Stimulated activated naive B cell treated with anti-CD40 and anti-IgM and Interleukin-4, amounts not matched to agents 10 μg/mL and 1 μg/mL and 100 μg/mL, for 72 hours (primary cell): ENCODE data around the gene ZNF3.
"Not testable (repeated sequence)": the region's sequence is repeated elsewhere in the genome, so short reads cannot be mapped to it uniquely, and the experiment has no call there.

ENCODE experiments used
- ATAC-seq, 2 donors: fragments of 150-1000 bp; cut with Tn5 transposase; replicated peaks; 2 replicates each; pipeline ENCODE4 v1.10.0; 2021; ENCODE audit warnings: moderate library complexity in 1 of 2
- DNase-seq: peaks from one replicate; pipeline ENCODE4 v3.0.0; 2021
- H3K27ac Mint-ChIP-seq: one replicate; pipeline ENCODE4 v1.8.0; 2022; ENCODE audit warnings: mild to moderate bottlenecking, mixed read lengths
- H3K27me3 Mint-ChIP-seq, 2 donors: one replicate each; pipeline ENCODE4 v1.8.0; 2022; ENCODE audit warnings: mixed read lengths in 2 of 2
- H3K36me3 Mint-ChIP-seq, 2 donors: one replicate each; pipeline ENCODE4 v1.8.0; 2022; ENCODE audit warnings: mixed read lengths in 2 of 2, mild to moderate bottlenecking in 1 of 2
- H3K4me1 Mint-ChIP-seq, 2 donors: one replicate each; pipeline ENCODE4 v1.8.0; 2022; ENCODE audit warnings: mixed read lengths in 2 of 2, mild to moderate bottlenecking in 1 of 2
- H3K4me3 Mint-ChIP-seq, 2 donors: one replicate each; pipeline ENCODE4 v1.8.0; 2022; ENCODE audit warnings: mild to moderate bottlenecking in 2 of 2, mixed read lengths in 2 of 2, moderate library complexity in 1 of 2
- H3K9me3 Mint-ChIP-seq, 2 donors: one replicate each; pipeline ENCODE4 v1.8.0; 2022; ENCODE audit warnings: mixed read lengths in 2 of 2, mild to moderate bottlenecking in 1 of 2

Gene ZNF3

DNA sequence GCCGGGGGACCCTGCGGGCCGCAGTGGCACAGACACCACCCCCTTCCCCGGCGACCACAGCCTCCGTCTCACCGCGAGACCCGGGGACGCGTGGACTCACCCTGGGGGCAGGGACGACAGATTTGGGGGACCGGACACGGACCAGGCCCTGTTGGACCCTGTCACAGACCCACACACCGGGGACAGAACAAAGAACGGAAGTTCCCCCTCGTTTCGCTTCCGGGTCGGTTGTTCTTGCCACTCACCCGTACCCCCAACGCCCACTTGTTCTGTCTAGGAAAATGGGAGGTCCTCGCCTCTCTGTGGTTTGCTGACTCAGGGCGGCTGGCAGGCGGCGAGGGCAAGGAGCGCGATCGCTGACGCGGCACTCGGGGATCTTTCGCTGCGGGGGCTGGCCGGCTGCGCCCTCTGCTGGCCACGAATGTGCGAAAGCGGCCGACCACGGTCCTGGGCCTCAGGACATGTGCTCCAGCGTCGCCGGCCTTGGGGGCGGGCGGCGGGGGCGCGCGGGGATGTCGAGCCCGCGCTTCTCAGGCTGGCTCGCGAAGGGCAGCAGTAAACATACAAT, at the start of gene ZNF3:
Gene ZNF3 (minus strand): TSS at position 189 of the 568 bp plus-strand sequence. CDS start 4,366 bp downstream, outside the sequence.
- Mint-ChIP-seq H3K4me3 (peak within 1 kb of the TSS; percentile 83 to 84), H3K27me3 (no peaks in the 10 kb centered on the region), H3K9me3 (no peaks in the 10 kb centered on the region), H3K4me1 (peaks cover 21 to 24% of the 10 kb centered on the region in 2 donors), H3K36me3 (peaks cover 12 to 26% of the 10 kb centered on the region in 2 donors), H3K27ac (peak within 1 kb of the TSS; percentile 98)
- ATAC-seq (peak; percentile 84 to 85), DNase-seq (peak; percentile 99)

DNA sequence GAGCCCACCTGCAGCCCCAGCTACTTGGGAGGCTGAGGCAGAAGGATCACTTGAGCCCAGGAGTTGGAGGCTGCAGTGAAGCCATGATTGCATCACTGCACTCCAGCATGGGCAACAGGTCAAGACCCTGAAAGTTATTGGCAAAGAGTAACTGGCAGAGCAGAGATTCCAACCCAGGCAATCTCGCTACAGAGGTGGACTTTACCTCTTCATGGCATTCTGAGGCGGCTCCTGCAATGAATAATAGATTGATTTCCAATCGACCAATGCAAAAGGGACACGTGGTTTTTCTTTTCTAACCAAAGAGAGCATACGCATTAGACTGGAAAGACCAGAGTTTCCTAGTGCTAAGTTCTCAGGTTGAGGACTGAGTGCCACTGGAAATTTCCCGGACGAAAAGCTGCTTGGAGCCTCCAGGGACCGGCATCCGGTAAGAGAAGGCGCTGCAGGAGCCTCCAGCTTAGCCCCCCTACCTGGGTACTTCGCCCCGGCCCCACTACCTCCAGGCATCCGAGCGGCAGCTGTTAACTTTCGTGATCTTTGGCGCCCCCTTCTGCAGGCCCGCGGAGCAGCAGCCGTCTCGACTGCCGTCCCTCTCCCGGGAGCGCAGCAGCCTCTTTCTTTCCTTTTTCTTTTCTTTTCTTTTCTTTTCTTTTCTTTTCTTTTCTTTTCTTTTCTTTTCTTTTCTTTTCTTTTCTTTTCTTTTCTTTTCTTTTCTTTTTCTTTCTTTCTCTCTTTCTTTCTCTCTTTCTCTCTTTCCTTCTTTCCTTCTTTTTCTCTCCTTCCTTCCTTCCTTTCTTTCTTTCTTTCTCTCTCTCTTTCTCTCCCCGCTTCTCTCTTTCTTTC, 49.3 kb upstream of the ZNF3 start:
- no peak for ATAC-seq
- peak overlapping the region; percentile 46 to 54 for H3K4me3 Mint-ChIP-seq

GRCh38 chr7:100130220-100130607, 48.7 kb upstream of the ZNF3 start:
- ATAC-seq, H3K27ac Mint-ChIP-seq, H3K27me3 Mint-ChIP-seq, H3K4me3 Mint-ChIP-seq, H3K36me3 Mint-ChIP-seq, DNase-seq, H3K9me3 Mint-ChIP-seq: not testable (repeated sequence)
- peaks cover 17 to 42% of the 10 kb centered on the region in 2 donors for H3K4me1 Mint-ChIP-seq

More for the DNA sequence above, 49.3 kb upstream of the ZNF3 start:
- no peaks in the 10 kb centered on the region for H3K27me3 Mint-ChIP-seq
- no peak overlapping the region for H3K27ac Mint-ChIP-seq
- H3K36me3 Mint-ChIP-seq = peaks cover 0 to 1% of the 10 kb centered on the region in 2 donors
- H3K4me1 Mint-ChIP-seq = peaks cover 13 to 37% of the 10 kb centered on the region in 2 donors
- DNase-seq = peak; percentile 65
- H3K9me3 Mint-ChIP-seq = no peaks in the 10 kb centered on the region

- Mint-ChIP-seq H3K9me3 (no peaks in the 10 kb centered on the region), H3K27me3 (no peaks in the 10 kb centered on the region), H3K4me3 (no peak overlapping the region), H3K27ac (no peak overlapping the region), H3K4me1 (peaks cover 26 to 54% of the 10 kb centered on the region in 2 donors), H3K36me3 (peaks cover 4 to 5% of the 10 kb centered on the region in 2 donors)
- ATAC-seq = no peak
- no peak for DNase-seq
Measured at GRCh38 chr7:100128637-100128963, 47.1 kb upstream of the ZNF3 start.

DNA sequence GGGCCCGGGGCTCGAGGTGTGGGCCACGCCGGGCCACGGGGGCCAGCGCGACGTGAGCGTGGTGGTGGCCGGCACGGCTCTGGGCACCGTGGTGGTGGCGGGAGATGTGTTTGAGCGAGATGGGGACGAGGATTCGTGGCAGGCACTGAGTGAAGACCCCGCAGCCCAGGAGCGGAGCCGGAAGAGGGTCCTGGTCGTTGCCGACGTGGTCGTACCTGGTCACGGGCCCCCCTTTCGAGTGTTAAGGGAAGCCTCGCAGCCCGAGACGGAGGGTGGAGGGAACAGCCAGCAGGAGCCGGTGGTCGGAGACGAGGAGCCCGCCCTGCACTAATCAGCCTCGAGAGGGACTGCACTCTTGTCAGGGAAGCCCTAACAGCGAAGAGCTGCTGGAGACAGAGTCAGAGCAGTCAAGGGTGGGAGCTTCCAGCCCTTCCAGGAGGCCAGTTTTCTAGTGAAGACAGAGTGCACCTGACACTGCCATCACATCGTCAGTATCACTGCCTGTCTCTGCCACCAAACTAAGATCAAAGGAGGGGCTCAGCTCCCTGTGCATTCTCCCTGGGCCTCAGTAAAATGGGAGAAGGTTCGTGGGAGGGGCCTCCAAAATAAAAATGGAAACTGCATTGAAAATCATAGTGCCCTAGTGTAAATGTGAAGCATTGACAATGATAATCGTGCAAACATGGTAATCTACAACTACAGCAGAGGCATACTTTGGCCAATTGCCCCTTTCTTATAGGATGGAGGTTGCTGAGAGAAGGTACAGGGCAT, 46.5 kb upstream of the ZNF3 start:
- Mint-ChIP-seq H3K4me3 (peak overlapping the region; percentile 95 to 99), H3K27ac (peak overlapping the region; percentile 86), H3K9me3 (no peaks in the 10 kb centered on the region), H3K27me3 (no peaks in the 10 kb centered on the region), H3K36me3 (peaks cover 4 to 5% of the 10 kb centered on the region in 2 donors), H3K4me1 (peaks cover 26 to 53% of the 10 kb centered on the region in 2 donors)
- DNase-seq (no peak), ATAC-seq (peak; percentile 18 to 20)

- Mint-ChIP-seq H3K4me1 (peaks cover 25 to 52% of the 10 kb centered on the region in 2 donors), H3K27ac (peak within 1 kb of the TSS; percentile 100), H3K36me3 (peaks cover 6 to 9% of the 10 kb centered on the region in 2 donors), H3K27me3 (no peaks in the 10 kb centered on the region), H3K4me3 (peak within 1 kb of the TSS; percentile 95 to 99), H3K9me3 (no peaks in the 10 kb centered on the region)
- DNase-seq = peak; percentile 87
- peak; percentile 81 to 83 for ATAC-seq
Measured at GRCh38 chr7:100126931-100127865, 45.7 kb upstream of the ZNF3 start, which contains the start of gene MBLAC1. MBLAC1 (plus strand) TSS chr7:100126967; CDS start chr7:100127396, 429 bp downstream.

DNA sequence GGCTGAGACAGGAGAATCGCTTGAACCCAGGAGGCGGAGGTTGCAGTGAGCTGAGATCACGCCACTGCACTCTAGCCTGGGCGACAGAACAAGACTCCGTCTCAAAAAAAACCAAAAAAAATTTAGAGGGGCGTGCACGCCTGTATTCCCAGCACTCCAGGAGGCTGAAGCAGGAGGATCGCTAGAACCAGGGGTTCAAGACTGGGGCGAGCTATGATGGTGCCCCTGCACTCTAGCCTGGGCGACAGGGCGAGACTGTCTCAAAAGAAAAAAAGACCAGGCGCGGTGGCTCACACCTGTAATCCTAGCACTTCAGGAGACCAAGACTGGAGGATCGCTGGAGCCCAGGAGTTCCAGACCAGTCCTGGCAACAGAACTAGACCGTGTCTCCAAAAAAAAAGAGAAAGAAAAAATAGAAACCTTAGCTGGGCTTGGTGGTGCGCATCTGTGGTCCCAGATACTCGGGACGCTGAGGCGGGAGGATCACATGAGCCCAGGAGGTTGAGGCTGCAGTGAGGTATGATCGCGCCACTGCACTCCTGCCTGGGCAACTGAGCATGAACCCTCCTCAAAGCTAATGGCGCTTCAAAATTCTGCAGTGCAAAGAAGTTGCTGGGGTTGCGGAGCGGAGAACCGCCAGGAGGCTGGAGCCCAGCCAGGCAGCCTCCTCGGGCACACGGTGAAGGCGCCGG, 44.9 kb upstream of the ZNF3 start:
- Mint-ChIP-seq H3K36me3 (peaks cover 6 to 9% of the 10 kb centered on the region in 2 donors), H3K4me1 (peaks cover 25 to 47% of the 10 kb centered on the region in 2 donors), H3K4me3 (peak overlapping the region; percentile 95 to 99), H3K27ac (peak overlapping the region; percentile 100), H3K9me3 (no peaks in the 10 kb centered on the region), H3K27me3 (no peaks in the 10 kb centered on the region)
- no peak for DNase-seq
- peak in 1 of 2 donors; percentile 1 for ATAC-seq

DNA sequence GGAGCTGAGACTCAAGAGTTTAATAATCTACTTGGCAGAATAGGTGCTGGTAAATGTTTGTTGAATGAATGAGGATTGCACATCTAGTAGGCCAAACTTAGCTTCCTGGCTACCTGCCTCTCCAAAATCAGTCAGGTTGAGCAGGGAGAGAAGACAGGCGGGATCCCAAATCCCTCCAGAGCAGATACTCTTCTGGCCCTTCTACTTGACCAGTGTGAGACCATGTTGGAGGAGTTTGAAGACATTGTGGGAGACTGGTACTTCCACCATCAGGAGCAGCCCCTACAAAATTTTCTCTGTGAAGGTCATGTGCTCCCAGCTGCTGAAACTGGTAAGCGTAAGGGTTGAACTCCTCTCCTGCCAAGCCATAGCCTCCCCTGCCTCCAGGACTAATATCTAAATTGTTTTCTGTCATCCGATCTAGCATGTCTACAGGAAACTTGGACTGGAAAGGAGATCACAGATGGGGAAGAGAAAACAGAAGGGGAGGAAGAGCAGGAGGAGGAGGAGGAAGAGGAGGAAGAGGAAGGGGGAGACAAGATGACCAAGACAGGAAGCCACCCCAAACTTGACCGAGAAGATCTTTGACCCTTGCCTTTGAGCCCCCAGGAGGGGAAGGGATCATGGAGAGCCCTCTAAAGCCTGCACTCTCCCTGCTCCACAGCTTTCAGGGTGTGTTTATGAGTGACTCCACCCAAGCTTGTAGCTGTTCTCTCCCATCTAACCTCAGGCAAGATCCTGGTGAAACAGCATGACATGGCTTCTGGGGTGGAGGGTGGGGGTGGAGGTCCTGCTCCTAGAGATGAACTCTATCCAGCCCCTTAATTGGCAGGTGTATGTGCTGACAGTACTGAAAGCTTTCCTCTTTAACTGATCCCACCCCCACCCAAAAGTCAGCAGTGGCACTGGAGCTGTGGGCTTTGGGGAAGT, 43.0 kb upstream of the ZNF3 start:
- Mint-ChIP-seq H3K27ac (peak overlapping the region; percentile 56), H3K4me3 (peak overlapping the region; percentile 8 to 28), H3K27me3 (no peaks in the 10 kb centered on the region), H3K9me3 (no peaks in the 10 kb centered on the region), H3K36me3 (peaks cover 6 to 9% of the 10 kb centered on the region in 2 donors), H3K4me1 (peaks cover 28 to 53% of the 10 kb centered on the region in 2 donors)
- DNase-seq = no peak
- no peak for ATAC-seq

- H3K4me1 Mint-ChIP-seq = peaks cover 25 to 57% of the 10 kb centered on the region in 2 donors
- H3K27me3 Mint-ChIP-seq = no peaks in the 10 kb centered on the region
- peaks cover 7 to 14% of the 10 kb centered on the region in 2 donors for H3K36me3 Mint-ChIP-seq
- H3K4me3 Mint-ChIP-seq = no peak overlapping the region
- no peaks in the 10 kb centered on the region for H3K9me3 Mint-ChIP-seq
- H3K27ac Mint-ChIP-seq = no peak overlapping the region
- ATAC-seq = no peak
- DNase-seq = no peak
Measured at GRCh38 chr7:100122568-100122967, 41.0 kb upstream of the ZNF3 start.

DNA sequence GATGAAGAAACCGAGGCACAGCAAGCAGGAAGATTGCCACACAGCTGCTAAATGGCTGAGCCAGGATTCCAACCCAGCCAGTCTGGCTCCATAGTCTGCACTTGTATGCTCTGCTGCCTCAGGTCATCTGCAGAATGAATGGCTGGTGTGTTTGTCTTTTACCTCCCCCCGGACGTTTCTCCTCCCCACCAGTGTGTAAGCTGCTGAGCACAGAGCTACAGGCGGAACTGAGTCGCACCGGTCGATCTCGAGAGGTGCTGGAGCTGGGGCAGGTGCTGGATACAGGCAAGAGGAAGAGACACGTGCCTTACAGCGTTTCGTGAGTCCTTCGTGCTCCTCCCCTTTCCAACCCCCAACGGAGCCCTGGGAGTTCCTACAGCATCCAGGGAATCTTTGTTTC, 40.5 kb upstream of the ZNF3 start:
- Mint-ChIP-seq H3K4me1 (peaks cover 25 to 57% of the 10 kb centered on the region in 2 donors), H3K36me3 (peaks cover 7 to 14% of the 10 kb centered on the region in 2 donors), H3K9me3 (no peaks in the 10 kb centered on the region), H3K27me3 (no peaks in the 10 kb centered on the region), H3K27ac (no peak overlapping the region), H3K4me3 (no peak overlapping the region)
- DNase-seq (no peak), ATAC-seq (no peak)

DNA sequence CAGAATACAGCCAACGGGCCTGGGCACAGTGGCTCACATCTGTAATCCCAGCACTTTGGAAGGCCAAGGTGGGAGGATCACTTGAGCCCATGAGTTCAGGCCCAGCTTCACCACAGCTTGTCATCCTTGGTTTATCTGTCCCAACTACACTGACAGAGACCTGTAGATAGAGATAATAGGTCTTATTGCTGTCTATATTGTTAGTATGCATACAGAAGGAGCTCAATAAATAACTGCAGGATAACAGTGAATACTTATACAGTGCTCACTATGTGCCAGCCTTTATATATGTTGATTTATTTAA, 39.2 kb upstream of the ZNF3 start:
- ATAC-seq = no peak
- Mint-ChIP-seq H3K27me3 (no peaks in the 10 kb centered on the region), H3K4me1 (peaks cover 27 to 48% of the 10 kb centered on the region in 2 donors), H3K27ac (no peak overlapping the region), H3K36me3 (peaks cover 13 to 23% of the 10 kb centered on the region in 2 donors), H3K4me3 (peak overlapping the region; percentile 87 to 99), H3K9me3 (no peaks in the 10 kb centered on the region)
- DNase-seq = no peak

DNA sequence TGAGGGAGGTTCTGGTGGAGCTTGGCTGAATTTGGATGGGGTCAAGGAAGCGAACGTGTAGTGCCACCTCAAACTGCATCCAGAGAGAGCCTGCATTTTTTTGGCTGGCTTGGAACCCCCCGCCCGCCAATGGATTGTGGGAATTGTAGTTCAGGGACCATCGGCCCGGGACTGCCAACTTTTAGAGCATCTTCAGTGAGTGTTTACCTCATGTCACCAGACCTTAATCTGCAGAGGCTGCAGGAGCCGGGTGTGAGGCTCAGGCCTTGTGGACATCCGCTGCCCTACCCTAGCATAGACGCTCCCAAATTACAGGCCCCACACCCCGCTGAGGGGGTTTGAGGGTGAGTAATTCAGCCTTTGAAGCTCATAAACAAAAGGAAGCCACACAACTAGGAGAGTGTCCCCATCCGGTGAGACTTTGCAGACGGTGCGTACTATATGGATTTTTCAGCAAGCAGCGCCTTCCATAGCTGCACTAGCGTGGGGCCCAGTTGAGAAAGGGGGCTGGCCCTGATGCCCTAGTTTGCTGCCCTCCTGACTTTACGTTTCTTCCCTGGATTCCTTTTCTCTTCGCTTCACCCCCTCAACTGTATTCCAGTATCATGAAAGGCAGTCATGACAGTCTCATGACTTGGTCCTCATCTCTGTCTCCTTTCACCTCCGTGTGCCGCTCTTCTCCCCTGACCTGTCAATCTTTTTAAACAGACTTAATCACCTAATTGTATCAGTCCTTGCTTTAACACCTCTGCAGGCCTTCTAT, 38.6 kb upstream of the ZNF3 start:
- ATAC-seq (peak; percentile 66 to 69), DNase-seq (no peak)
- peak overlapping the region; percentile 97 for H3K27ac Mint-ChIP-seq
- peaks cover 15 to 23% of the 10 kb centered on the region in 2 donors for H3K36me3 Mint-ChIP-seq
- H3K4me1 Mint-ChIP-seq = peaks cover 23 to 44% of the 10 kb centered on the region in 2 donors
- H3K4me3 Mint-ChIP-seq = peak overlapping the region; percentile 87 to 99
- no peaks in the 10 kb centered on the region for H3K9me3 Mint-ChIP-seq
- no peaks in the 10 kb centered on the region for H3K27me3 Mint-ChIP-seq
